ENCODE data around the gene B3GNT5.

Gene B3GNT5

DNA sequence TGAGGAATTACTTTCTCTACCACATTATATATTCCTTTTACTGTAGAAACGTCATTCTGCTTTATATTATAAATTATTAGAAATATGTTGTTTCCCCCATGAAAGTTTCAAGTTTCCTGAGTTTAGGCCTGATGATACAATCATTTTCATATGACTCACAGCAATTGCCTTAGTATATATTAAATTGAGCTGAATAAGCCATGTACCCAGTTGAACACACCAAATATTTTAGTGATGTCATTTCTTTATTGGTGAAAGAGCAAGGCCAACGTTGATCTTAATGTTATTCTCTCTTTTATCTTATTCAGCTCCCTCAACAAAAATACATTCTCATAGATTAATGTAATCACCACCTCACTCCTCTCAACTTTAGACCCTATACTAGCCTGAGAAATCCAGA lies 30.8 kb downstream of the B3GNT5 start:
- Mint-ChIP-seq H3K4me3 (no peak overlapping the region), H3K27me3 (ENCODE audit: low read depth, poor library complexity) (peaks cover 15% of the 10 kb centered on the region), H3K4me1 (no peaks in the 10 kb centered on the region), H3K27ac (no peak overlapping the region), H3K36me3 (ENCODE audit: low read depth) (no peaks in the 10 kb centered on the region), H3K9me3 (no peaks in the 10 kb centered on the region)
- DNase-seq, result no peak
- TF ChIP-seq, protein P1, sequence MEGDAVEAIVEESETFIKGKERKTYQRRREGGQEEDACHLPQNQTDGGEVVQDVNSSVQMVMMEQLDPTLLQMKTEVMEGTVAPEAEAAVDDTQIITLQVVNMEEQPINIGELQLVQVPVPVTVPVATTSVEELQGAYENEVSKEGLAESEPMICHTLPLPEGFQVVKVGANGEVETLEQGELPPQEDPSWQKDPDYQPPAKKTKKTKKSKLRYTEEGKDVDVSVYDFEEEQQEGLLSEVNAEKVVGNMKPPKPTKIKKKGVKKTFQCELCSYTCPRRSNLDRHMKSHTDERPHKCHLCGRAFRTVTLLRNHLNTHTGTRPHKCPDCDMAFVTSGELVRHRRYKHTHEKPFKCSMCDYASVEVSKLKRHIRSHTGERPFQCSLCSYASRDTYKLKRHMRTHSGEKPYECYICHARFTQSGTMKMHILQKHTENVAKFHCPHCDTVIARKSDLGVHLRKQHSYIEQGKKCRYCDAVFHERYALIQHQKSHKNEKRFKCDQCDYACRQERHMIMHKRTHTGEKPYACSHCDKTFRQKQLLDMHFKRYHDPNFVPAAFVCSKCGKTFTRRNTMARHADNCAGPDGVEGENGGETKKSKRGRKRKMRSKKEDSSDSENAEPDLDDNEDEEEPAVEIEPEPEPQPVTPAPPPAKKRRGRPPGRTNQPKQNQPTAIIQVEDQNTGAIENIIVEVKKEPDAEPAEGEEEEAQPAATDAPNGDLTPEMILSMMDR (IDR thresholded peaks at IDR 0.05), result no peak

DNA sequence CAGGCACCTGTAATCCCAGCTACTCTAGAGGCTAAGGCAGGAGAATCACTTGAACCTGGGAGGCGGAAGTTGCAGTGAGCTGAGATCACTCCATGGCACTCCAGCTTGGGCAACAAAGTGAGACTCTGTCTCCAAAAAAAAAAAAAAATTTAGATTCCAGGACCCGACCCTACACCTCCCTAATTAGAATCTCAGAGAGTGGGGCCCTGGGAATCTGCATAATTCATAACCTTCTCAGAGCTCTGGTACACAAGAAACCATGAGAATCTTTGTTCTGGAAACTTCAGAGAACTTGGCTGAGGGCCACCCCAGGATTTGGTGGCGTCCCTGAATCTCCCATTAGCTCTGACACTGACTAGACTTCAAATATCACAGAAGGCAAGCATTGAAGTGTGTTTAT lies 31.5 kb downstream of the B3GNT5 start:
- DNase-seq, result no peak
- Mint-ChIP-seq H3K4me3 (no peak overlapping the region), H3K27me3 (ENCODE audit: low read depth, poor library complexity) (peaks cover 15% of the 10 kb centered on the region), H3K4me1 (no peaks in the 10 kb centered on the region), H3K9me3 (no peaks in the 10 kb centered on the region), H3K27ac (no peak overlapping the region), H3K36me3 (ENCODE audit: low read depth) (no peaks in the 10 kb centered on the region)
- TF ChIP-seq, protein P1 (IDR thresholded peaks at IDR 0.05), result no peak

DNA sequence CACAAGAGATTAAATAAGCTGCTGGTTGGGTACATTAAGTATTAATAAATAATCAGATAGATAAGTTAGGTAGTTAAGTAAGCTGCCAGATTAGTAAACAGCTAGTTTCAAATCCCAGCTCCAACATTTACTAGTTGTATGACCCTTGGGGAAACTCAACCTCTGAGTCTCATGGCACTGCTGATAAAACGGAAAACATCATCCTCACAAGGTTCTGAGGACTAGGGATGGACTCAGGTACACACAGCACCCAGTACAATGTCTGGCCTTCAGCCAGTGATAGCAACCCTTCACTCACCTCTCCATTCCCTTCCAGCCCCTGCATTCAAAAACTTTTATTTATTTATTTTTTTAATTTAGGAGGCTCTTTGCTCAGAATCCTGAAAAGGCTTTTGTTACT lies 32.3 kb downstream of the B3GNT5 start:
- no peaks in the 10 kb centered on the region for H3K36me3 Mint-ChIP-seq (ENCODE audit: low read depth)
- no peaks in the 10 kb centered on the region for H3K9me3 Mint-ChIP-seq
- H3K4me3 Mint-ChIP-seq, result no peak overlapping the region
- TF ChIP-seq, protein P1 (IDR thresholded peaks at IDR 0.05), result no peak
- H3K27me3 Mint-ChIP-seq (ENCODE audit: low read depth, poor library complexity), result peaks cover 15% of the 10 kb centered on the region
- no peak for DNase-seq
- H3K4me1 Mint-ChIP-seq, result no peaks in the 10 kb centered on the region
- H3K27ac Mint-ChIP-seq, result no peak overlapping the region

GRCh38 chr3:183285828-183286457 lies 32.9 kb downstream of the B3GNT5 start:
- TF ChIP-seq, protein P1 (IDR thresholded peaks at IDR 0.05), result no peak
- Mint-ChIP-seq H3K36me3 (ENCODE audit: low read depth) (no peaks in the 10 kb centered on the region), H3K27me3 (ENCODE audit: low read depth, poor library complexity) (peaks cover 15% of the 10 kb centered on the region), H3K27ac (peak overlapping the region; percentile 5), H3K4me1 (no peaks in the 10 kb centered on the region), H3K9me3 (no peaks in the 10 kb centered on the region), H3K4me3 (no peak overlapping the region)
- no peak for DNase-seq

DNA sequence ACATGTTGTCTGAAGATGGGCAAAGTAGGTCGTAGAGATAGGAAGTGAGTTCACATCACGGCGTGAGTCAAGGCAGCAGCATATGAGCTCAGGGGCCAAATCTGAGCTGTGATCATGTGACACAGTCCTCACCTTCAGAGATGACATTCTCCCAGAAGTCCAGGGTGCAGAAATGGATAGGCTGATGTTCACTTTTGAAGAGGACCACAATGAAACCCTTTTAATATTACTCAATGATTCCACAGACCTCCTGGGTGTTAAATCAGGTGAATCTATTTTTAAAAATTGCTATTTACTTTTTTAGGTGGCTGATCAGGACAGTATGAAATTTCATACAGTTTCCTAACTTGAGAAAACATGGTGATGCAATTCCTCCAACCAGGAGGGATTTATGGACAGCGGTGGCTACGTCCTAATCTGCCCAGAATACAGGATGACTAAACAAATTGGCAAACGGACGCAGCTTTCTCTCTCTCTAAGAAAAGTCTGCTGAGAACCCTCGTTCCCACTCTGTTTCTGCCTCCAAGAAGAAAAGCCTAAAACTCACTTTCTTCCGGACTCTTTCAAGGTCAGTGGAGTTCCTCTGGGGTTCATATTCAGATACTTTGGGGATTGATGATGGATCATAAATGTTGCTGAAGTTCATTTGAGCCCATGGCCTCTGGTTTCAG lies 34.4 kb downstream of the B3GNT5 start:
- TF ChIP-seq, protein P1 (IDR thresholded peaks at IDR 0.05), result no peak
- H3K9me3 Mint-ChIP-seq, result no peaks in the 10 kb centered on the region
- no peaks in the 10 kb centered on the region for H3K36me3 Mint-ChIP-seq (ENCODE audit: low read depth)
- no peak overlapping the region for H3K27ac Mint-ChIP-seq
- H3K27me3 Mint-ChIP-seq (ENCODE audit: low read depth, poor library complexity), result peaks cover 7% of the 10 kb centered on the region
- H3K4me1 Mint-ChIP-seq, result no peaks in the 10 kb centered on the region
- DNase-seq, result no peak
- no peak overlapping the region for H3K4me3 Mint-ChIP-seq

DNA sequence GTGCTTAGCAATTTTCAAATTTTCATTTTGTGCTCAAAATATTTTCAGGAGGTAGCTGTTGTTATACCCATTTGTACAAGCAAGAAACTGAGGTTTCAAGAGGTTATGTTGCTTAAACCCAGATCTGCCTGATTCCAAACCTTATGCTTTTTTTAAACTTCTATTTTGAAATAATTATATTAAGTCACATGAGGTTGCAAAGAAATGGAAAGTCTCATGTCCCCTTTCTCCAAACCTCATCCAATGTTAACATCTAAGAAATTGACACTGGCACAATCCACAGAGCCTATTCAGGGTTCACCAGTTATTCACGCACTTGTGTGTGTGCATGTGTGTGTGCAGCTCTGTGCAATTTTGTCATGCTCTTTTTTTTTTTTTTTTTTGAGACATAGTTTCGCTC lies 35.1 kb downstream of the B3GNT5 start:
- TF ChIP-seq, protein P1 (IDR thresholded peaks at IDR 0.05), result no peak
- H3K27me3 Mint-ChIP-seq (ENCODE audit: low read depth, poor library complexity), result peaks cover 7% of the 10 kb centered on the region
- no peaks in the 10 kb centered on the region for H3K36me3 Mint-ChIP-seq (ENCODE audit: low read depth)
- no peak overlapping the region for H3K4me3 Mint-ChIP-seq
- no peaks in the 10 kb centered on the region for H3K4me1 Mint-ChIP-seq
- no peaks in the 10 kb centered on the region for H3K9me3 Mint-ChIP-seq
- H3K27ac Mint-ChIP-seq, result no peak overlapping the region
- no peak for DNase-seq

Data from nephron progenitor cell (in vitro differentiated cells).